ENCODE measurements around the gene TNNI2.
A peak's percentile ranks its signal among the peaks of the same experiment; 100 is the strongest.

Gene TNNI2

DNA sequence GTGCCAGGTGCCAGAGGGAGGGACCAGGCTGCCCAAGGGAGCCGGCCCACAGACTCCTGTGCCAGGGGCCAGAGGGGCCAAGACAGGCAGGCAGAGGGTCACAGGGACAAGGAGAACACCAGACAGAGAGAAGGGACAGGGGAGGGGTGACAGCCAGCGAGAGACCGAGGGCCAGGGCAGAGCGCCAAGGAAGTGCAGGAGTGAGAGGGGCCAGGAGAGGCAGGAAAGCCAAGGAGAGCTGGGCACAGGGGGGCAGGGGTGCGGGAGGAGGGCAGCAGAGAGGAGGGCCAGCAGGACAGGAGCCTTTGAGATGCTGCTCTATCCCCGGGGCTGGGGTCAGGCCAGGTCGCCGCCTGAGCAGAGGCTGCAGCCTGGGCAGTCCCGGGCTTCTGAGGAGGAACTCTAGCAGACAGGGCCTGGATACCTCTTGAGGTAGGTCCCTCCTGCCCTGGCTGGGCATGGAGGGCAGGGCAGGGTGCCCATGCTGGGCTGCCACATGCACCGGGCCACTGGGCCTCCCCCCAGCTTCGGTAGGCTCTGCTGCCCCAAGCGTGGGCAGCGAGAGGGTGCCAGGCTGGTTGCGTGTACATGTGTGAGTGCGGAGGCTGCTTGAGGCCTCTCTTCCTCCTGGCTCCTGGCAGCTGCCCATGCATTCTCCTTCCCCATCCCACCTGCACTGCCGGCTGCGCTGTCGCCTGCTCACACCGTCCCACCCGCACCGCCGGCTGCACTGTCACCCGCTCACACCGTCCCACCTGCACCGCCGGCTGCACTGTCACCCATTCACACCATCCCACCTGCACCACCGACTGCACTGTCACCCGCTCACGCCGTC lies 26.3 kb downstream of the TNNI2 start:
- peak overlapping the region; percentile 14 for H3K4me3 ChIP-seq (replicated peaks; ENCODE audit: low read depth, low read length)
- TF ChIP-seq, protein P1, sequence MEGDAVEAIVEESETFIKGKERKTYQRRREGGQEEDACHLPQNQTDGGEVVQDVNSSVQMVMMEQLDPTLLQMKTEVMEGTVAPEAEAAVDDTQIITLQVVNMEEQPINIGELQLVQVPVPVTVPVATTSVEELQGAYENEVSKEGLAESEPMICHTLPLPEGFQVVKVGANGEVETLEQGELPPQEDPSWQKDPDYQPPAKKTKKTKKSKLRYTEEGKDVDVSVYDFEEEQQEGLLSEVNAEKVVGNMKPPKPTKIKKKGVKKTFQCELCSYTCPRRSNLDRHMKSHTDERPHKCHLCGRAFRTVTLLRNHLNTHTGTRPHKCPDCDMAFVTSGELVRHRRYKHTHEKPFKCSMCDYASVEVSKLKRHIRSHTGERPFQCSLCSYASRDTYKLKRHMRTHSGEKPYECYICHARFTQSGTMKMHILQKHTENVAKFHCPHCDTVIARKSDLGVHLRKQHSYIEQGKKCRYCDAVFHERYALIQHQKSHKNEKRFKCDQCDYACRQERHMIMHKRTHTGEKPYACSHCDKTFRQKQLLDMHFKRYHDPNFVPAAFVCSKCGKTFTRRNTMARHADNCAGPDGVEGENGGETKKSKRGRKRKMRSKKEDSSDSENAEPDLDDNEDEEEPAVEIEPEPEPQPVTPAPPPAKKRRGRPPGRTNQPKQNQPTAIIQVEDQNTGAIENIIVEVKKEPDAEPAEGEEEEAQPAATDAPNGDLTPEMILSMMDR (IDR thresholded peaks at IDR 0.05; ENCODE audit: low read length, missing control alignments), result no peak
- no peak for DNase-seq (ENCODE audit: low read depth)

- TF ChIP-seq, protein P1 (IDR thresholded peaks at IDR 0.05; ENCODE audit: low read length, missing control alignments), result no peak
- no peak overlapping the region for H3K4me3 ChIP-seq (replicated peaks; ENCODE audit: low read depth, low read length)
- no peak for DNase-seq (ENCODE audit: low read depth)
These were observed 27.4 kb downstream of the TNNI2 start for GRCh38 chr11:1866226-1866625.

DNA sequence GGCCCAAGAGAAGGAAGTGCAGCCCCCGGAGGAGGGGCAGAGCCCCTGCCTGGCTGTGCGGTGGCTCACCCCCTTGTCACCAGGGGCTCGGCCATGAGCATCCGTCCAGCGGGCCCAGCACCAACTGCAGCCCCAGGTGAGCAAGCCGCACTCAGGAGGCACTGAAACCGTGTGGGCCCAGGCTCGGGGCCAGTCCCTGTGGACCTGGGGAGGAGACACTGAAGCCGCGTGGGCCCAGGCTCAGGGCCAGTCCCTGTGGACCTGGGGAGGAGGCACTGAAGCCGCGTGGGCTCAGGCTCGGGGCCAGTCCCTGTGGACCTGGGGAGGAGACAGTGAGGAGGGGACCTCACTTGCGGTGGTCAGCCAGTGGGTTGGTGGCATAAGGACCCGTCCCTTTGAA lies 28.0 kb downstream of the TNNI2 start:
- TF ChIP-seq, protein P1 (IDR thresholded peaks at IDR 0.05; ENCODE audit: low read length, missing control alignments), result no peak
- no peak for DNase-seq (ENCODE audit: low read depth)
- H3K4me3 ChIP-seq (replicated peaks; ENCODE audit: low read depth, low read length), result no peak overlapping the region

DNA sequence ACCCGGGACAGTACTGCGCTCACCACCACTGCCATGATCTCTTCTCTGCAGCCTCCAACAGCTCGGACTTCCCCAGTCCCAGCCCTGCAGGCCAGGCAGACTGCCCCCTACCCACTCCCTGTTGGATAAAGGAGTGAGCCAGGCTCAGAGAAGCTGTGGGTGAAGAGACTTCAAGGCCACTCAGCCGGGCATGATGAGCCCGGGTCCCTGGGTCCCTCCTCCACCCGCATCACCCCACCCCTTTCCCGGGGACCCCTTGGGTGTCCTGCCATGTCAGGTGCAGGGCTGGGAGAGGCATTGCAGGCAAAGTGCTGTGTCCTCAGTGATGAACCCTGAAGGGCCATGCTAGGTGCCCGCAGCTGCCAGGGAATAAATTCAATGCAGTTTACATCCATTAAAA lies 28.6 kb downstream of the TNNI2 start:
- H3K4me3 ChIP-seq (replicated peaks; ENCODE audit: low read depth, low read length), result no peak overlapping the region
- no peak for DNase-seq (ENCODE audit: low read depth)
- TF ChIP-seq, protein P1 (IDR thresholded peaks at IDR 0.05; ENCODE audit: low read length, missing control alignments), result no peak

- no peak overlapping the region for H3K4me3 ChIP-seq (replicated peaks; ENCODE audit: low read depth, low read length)
- no peak for DNase-seq (ENCODE audit: low read depth)
- TF ChIP-seq, protein P1 (IDR thresholded peaks at IDR 0.05; ENCODE audit: low read length, missing control alignments), result no peak
These were observed 29.4 kb downstream of the TNNI2 start for GRCh38 chr11:1868056-1868635.

- TF ChIP-seq, protein P1 (IDR thresholded peaks at IDR 0.05; ENCODE audit: low read length, missing control alignments), result no peak
- H3K4me3 ChIP-seq (replicated peaks; ENCODE audit: low read depth, low read length), result no peak overlapping the region
- DNase-seq (ENCODE audit: low read depth), result no peak
These were observed 30.0 kb downstream of the TNNI2 start for GRCh38 chr11:1868636-1869291.

Data from fibroblast of pulmonary artery (primary cell).